Fibroblast of mammary gland (primary cell): ENCODE data around the gene CA10.

Source experiments
- DNase-seq: peaks from one replicate; pipeline ENCODE4 v3.0.0-alpha.2; 2010; ENCODE audit warnings: low read depth
- H3K4me3 ChIP-seq: 2 replicates; pipeline ENCODE4 v1.5.1; 2011; ENCODE audit warnings: low read depth, mild to moderate bottlenecking, low read length, moderate library complexity; ENCODE audit not compliant: control insufficient read depth
- CTCF ChIP-seq: conservative IDR thresholded peaks from 2 replicates; pipeline ENCODE4 v1.5.1; 2011; ENCODE audit warnings: low read depth, low read length, inconsistent platforms; ENCODE audit not compliant: control insufficient read depth, insufficient read depth

Gene CA10

GRCh38 chr17:52156576-52157570, 1.6 kb downstream of the CA10 start:
- no peak for TF ChIP-seq CTCF
- no peak overlapping the region for H3K4me3 ChIP-seq
- DNase-seq: no peak

- no peak overlapping the region for H3K4me3 ChIP-seq
- DNase-seq: no peak
- TF ChIP-seq CTCF: no peak
Observed at GRCh38 chr17:52155301-52155700, 3.2 kb downstream of the CA10 start.

- no peak for TF ChIP-seq CTCF
- no peak for DNase-seq
- H3K4me3 ChIP-seq: no peak overlapping the region
Observed at GRCh38 chr17:52154466-52154865, 4.0 kb downstream of the CA10 start.

- no peak overlapping the region for H3K4me3 ChIP-seq
- no peak for TF ChIP-seq CTCF
- no peak for DNase-seq
Observed at GRCh38 chr17:52150935-52151334, 7.6 kb downstream of the CA10 start.

GRCh38 chr17:52149626-52150025, 8.9 kb downstream of the CA10 start:
- no peak overlapping the region for H3K4me3 ChIP-seq
- no peak for DNase-seq
- TF ChIP-seq CTCF: no peak

- no peak for DNase-seq
Observed at GRCh38 chr17:52148969-52149351, 9.6 kb downstream of the CA10 start.

More at GRCh38 chr17:52148969-52149351, 9.6 kb downstream of the CA10 start:
- no peak overlapping the region for H3K4me3 ChIP-seq
- no peak for TF ChIP-seq CTCF
